GM21390 (cell line): ENCODE measurements around the gene KLHL8.
A peak's percentile ranks its signal among the peaks of the same experiment; 100 is the strongest.

Source experiments
- ATAC-seq: cut with Tn5 transposase; IDR thresholded peaks from one replicate; pipeline ENCODE4 v1.9.1; 2021; ENCODE audit not compliant: unreplicated experiment

Gene KLHL8

DNA sequence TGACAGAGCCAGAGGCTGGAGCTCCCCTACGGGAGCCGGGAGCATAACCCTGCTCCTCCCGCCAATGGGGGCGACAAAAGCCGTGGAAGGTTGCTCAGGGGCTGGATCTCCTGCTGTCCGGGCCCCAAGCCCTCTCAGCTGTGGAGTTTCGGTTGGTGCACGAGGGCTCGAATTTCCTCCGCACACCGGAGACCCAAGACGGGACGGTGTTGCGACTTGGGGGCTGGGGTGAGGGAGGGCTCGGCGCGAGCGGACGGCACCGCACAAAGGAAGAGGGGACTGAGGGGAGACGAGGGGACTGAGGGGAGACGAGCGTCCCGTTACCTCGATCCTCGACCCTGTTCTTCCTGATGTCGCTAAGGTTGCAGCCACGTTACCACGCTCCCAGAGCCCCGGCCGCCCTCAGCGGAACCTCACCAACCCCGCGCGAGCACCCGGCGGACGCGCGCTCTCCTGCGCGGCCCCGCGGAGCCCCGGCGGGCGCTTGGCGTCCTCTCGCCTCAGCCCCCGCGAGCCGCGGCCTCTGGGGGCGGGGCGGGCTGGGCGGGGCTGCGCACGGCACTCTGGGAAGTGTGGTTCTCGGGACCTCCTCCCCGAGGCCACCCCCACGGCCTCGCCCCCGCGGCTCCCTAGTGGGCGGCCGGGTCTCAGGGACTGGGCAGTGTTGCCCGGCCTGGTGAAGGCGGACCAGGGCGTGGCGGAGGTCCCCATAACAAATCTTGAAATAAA lies at the start of gene KLHL8:
TSS of gene KLHL8 (minus strand) at position 525 of the 729 bp plus-strand sequence. CDS start 25,079 bp downstream, outside the sequence.
- ATAC-seq = peak; percentile 85

DNA sequence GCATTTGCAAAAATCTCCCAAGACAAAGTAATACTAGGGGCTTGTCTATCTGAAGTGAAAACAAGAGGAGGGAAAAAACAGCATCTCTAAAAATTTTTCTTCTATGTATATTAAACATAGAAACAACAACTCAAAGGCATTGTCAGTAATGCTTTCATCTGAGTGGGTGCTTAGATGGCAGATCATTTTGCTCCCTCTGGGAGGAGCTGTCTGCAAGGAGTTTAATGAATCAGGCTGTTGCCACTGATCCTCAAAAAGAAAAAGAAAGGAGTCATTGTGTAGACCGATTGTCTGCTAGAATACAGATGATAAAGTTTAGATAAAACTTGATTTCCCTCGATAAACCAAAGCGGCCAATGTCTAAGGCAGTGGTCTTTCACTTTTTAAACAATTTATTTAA lies 49.7 kb upstream of the KLHL8 start:
- no peak for ATAC-seq

DNA sequence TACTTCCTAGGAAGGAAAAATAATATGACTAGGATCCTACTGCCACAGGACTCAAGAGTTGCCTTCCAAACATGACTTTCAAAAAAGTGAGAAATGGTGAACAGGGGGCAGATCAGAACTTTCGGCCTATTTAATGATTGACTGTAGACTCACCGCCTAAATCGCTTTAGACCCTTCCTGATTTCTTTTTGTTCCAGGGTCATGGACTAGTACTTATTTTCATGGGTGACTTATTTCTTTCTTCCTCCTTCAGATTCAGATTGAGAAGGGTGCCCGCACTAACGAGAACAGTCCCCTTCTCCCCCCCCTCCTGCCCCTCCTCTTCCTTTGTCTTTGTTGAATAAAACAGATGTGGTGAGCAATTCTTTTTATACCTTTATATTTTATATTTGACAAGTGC lies 48.0 kb upstream of the KLHL8 start:
- no peak for ATAC-seq

DNA sequence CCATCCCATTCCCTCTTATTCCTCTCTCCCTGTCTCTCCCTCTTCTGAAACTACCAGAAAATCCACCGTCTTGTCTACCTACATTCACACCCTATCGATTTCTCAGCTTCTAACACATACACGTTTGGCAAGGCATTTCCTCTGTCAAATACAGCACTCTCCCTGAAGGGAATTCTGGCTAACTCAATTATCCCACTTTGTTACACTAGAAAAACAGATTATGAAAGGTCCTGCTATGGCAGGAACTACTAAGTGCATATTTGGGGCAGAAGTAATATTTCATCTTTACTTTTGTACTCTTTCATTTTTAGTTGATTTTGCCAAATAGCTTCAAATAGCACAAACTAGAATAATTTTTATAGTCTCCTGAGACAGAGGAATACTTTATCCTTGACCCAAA lies 46.6 kb upstream of the KLHL8 start:
- ATAC-seq = no peak

DNA sequence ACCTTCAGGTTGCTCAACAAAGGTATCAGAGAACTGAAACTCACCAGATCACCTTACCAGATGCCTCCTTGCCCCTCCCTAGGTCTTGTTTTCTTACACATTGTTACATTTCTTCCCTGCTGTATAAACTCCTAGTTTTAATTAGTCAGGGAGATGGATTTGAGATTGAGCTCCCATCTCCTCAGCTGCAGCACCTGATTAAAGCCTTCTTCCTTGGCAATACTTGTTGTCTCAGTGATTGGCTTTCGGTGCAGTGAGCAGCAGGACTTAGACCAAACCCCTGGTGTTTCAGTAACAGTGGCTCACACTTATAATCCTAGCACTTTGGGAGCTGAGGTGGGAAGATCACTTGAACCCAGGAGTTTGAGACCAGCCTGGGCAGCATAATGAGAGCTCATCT lies 42.5 kb upstream of the KLHL8 start:
- no peak for ATAC-seq

DNA sequence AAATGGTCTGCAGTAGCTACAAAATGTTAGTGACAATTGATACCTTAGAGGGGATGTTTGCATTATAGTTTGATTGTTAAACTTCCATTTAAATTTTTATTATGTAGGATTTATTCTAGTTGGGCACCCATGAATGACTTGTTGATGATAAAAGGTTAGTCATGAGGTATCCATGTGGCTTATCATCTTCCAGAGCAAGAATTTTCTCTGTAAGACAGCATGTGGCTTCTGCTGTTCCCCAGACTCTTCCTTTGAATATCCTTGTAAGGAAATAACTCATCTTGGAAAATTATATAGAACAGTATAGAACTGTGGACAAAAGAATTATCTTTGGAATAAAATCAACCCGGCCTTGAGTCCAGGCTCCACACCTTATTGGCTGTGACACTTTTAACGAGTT lies 40.1 kb upstream of the KLHL8 start:
- ATAC-seq = no peak

DNA sequence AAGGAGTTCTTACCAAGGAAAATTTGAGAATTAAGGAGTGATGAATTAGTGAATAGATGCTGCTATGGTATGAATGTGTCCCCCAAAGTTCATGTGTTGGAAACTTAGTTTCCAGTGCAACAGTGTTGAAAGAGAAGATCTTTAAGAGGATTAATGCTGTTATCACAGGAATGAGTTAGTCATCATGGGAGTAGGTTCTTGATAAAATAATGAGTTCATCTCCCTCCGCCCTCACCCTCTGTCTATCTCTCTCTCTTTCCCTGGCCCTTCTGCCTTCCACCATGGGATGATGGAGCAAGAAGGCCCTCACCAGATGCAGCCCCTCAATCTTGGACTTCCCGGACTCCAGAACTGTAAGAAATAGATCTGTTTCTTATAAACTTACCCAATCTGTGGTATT lies 38.3 kb upstream of the KLHL8 start:
- no peak for ATAC-seq

DNA sequence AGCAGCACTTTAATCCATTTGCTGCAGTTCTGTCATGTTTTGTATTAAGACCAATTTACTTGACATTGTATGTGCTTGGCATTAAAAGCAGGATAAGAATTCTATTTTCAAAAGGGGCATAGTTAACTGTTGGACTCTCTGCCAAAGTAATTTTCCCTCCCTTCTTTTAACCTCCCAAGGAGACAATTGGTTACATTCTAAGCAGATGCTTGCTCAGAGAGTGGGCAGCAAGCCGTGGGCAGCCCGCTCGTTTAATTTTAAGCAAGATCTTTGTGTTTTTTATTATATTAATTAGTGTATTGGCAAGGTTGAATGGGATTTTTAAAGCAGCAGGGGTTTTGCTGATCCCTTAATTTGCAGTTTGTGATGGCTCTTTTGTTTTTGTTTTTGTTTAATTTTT lies 37.1 kb upstream of the KLHL8 start:
- ATAC-seq = no peak

DNA sequence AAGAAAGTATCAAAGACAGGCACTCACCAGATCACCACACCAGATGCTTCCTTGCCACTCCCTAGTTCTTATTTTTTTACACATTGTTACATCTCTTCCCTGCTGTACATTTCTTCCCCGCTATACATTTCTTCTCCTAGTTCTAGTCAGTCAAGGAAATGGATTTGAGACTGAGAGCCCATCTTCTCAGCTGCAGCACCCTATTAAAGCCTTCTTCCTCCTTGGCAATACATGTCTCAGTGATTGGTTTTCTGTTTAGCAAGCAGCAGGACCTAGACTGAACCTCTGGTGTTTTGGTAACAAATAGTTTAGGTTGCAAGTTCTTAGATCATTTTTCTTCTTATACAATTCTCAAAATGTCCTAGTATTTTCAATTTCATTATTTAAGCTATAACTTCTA lies 35.3 kb upstream of the KLHL8 start:
- ATAC-seq = no peak

DNA sequence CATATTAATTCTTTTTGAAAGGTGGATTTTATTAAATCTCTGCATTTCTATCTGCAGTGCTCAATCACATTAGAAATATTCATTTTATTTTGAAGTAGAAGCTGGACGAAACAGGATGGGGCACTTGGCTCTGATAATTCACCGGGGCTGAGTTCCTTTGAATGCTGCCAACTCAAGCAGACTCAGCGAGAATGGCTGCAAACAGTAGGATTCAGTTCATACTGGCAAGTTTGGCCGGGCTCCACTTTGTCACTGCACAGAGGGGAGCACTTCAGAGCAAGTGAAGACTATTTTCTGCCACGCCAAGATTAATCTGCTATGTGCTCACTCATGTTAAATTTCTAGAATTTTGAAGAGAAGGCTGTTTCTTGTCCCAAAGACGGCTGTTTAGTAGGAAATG lies 30.7 kb upstream of the KLHL8 start:
- ATAC-seq = no peak

DNA sequence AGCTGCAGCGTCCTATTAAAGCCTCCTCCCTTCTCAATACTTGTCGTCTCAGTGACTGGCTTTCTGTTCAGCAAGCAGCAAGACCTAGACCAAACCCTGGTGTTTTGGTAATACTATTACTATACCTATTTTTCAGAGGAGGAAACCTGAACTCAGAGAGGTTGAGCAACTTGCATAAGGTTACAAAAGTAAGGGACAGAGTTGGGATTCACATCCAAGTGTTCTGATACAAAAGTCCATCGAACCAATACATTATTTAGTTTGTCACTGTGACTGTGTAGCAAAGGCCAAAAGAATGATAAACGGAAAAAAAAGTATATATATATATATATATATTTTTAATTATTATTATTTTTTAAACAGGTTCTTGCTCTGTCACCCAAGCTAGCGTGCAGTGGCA lies 29.9 kb upstream of the KLHL8 start:
- ATAC-seq = no peak

DNA sequence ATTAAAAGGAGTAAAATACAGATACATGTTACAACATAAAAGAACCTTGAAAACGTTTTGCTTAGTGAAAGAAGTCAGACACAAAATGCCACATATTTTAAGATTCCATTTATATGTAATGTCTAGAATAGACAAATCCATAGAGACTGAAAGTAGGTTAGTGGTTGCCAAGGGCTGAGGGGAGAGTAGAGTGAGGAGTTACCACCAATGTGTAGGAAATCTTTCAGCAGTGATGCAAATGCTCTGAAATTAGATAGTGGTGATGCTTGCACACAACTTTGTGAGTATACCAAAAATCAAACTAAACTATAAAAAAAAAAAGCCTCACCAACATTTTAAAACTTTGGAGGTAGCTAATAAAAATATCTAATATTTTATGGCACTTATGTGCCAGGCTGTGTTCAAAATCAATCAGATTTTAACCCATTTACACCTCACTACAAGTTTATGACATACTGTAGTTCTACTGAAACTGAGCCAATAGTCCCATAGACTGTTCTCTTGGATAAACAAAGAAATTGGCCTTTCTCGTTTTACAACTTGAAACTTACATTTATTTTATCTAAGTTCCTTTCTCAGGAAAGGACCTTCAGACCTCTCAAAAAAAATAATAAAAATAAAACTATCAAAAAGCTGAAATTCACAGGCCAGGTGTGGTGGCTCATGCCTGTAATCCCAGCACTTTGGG lies 29.1 kb upstream of the KLHL8 start:
- ATAC-seq = no peak

DNA sequence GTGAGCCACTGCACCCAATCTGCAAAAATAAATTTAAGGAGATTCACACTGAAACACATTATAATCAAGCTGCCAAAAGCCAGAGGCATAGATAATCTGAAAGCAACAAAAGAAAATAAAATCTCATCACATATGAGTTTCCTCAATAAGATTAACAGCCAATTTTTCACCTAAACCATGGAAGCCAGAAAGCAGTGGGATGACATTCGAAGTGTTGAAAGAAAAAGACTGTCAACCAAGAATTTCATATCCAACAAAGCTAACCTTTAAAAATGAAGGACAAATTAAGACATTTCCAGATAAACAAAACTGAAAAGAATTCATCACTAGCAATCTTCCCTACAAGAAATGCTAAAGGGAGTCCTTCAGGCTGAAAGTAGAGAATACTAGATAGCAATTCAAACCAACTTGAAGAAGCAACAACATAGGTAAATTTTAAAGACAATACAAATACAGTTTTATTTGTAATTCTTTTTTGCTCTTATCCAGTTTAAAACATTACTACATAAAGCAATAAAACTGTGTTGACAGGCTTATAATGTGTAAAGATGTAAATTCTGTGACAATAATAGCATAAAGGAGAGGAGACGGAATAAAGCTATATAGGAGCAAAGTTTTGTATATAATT lies 23.1 kb upstream of the KLHL8 start:
- ATAC-seq = no peak

DNA sequence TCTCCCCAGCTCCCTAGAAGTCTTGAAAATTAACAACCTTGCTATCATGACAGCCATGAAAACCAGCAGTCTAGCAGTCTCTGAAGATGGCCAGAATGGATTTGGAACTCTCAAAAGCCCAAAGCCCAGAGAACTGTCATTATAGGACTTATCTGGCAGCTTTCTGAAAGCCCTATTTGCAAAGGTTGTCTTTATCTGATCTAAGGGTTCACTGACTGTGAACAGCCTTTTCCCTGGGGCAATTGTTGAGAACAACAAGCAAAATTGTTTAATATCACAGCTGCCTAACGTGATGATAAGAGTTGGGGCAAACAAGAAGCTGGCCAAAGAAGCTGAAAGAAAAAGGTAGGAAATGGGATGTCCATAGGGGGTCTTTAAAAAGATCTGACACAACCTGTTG lies 20.9 kb upstream of the KLHL8 start:
- ATAC-seq = no peak

DNA sequence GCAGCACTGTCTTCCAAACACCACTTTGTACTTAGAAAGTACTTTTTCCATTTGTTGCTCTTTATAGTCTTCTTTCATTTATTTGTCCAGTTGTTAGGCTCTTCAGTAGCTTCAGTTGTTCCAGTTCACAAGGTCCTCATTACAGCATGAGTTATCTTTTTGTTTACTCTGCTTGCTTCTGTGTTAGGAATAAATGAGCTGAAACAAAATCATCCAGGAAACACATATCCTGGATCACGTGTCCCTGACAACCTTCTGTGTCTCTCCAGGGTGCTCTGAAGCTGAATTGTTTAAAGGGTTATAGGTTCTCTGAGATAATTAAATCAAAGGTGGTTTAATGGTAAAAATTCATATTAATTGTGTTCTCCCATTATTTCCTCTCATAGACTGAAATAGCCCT lies 19.9 kb upstream of the KLHL8 start:
- ATAC-seq = no peak

DNA sequence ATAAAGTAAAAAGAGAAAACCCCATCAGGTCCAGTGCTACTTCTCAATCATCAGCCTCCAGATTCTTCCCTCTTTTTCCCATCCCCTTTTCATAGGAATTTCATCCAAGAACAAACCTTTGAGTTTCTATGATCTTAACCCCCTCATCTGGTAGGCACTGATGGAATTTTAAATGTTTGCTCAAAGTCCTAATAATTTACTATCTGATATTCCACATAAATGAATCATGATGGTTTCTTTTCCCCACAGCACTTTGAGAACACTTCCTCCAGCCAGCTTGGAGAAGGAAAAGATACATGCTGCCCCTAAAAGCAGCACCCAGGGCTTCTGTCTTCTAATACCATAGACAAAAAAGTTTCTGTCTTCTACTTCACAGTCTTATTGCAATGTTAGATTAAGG lies 19.4 kb upstream of the KLHL8 start:
- ATAC-seq = no peak

DNA sequence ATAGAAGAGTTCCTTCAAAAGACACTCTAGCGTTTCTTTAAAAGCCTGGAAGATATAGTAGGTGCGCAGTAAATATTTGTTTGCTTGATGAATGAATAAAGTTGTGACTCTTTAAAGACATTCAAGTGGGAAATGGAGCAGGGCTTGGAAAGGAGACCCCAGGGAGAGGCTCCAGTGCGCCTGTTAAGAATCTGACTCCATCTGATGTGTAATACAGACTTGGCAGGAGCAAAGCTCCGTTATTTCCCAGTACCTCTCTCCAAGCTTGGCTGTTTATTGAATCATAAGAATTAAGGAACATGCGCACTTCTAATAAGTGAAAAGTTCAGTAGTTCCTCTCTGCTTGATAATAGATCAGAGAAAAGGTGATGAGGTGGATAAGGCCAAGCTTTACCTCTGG lies 18.8 kb upstream of the KLHL8 start:
- no peak for ATAC-seq

DNA sequence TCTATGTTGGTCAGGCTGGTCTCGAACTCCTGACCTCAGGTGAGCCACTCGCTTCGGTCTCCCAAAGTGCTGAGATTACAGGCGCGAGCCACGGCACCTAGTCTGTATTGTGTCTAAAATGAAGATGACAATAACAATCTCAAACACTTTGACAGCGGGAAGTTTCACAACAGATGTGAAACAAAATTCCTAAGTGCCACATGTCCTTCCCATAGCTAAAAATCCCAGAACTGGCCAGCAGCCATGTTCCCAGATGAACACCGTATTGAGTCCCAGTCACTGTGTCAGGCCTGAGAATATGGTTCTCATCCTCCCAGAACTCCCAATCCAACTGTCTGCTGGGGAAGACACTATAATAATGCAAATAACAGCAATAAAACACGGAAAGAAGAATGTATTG lies 16.4 kb upstream of the KLHL8 start:
- no peak for ATAC-seq

DNA sequence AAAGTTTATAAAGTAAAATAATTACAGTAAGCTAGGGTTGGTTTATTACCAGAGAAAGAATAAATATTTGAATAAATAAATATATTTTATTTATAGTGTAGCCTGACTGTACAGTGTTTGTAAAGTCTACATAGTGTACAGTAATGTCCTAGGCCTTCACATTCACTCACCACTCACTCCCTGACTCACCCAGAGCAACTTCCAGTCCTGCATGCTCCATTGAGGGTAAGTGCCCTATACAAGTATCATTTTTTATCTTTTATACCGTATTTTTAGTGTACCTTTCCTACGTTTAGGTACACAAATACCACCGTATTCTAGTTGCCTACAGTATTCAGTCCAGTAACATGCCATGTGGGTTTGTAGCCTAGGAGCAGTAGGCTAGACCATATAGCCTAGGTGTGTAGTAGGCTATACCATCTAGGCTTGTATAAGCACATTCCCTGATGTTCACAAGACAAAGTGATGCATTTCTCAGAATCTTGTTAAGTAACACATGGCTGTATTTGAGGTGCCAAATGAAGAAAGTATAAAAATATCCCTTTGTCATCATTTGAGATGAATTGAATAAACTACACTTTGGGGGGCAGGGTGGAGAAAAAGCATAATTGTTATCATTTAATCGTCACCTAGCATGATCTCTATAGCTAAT lies 14.7 kb upstream of the KLHL8 start:
- no peak for ATAC-seq

DNA sequence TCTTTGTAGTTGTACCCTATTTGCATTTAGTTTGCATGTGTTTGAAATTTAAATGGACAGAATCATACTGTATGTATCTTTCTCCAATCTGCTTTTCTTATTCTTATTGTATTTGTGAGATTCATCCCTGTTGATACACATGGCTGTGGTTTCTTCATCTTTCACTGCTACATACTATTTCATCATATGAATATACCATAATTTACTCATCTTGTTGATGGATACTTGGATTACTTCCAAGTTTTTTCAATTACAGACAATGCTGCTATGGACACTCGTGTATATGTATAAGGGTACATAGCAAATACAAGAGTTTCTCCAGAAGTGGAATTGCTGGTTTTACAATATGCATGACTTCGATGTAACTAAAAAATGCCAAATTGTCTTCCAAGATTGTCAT lies 11.8 kb upstream of the KLHL8 start:
- ATAC-seq = no peak

DNA sequence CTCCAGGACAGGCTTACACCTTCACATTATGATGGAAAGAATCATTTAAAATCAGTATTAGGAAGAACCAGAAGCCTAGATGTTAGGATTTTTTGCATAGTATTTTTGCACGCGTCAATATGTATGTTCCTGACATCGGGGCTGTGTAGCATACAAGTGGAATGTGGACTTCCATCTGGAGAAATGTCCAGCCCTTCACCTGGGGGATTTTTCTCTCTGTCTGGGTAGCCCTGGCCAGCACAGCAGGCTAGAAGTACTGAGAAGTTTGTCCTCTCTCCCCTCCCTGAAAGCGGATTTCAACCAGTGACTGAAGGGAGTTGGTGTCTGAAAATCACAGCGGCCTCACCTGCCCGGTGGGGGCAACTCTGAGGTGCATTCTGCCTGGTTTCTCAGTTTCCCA lies 10.4 kb upstream of the KLHL8 start:
- no peak for ATAC-seq

DNA sequence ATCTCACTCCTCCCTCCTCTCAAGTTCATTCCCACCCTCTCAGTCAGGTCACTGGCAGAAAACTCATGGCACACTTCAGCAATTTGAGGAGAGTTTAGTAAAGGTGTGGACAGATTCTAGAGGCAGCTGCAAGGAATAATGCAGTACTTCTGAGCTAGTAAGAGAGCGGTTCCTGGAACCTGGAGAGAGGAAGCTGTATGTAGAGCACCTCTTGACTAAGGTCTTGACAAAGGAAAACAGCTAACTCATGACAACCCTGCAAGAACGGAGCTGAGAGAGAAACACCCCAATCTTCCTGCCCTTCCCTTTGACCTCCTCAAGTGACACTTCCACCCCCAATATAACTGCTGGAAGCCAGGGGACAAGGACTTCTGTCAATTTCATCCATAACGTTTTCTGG lies 9.6 kb upstream of the KLHL8 start:
- ATAC-seq = no peak
